CD8-positive, alpha-beta memory T cell (primary cell): Measurements from ENCODE around the gene CAMK1D. TPM values are rescaled to one million over a fixed set of nuclear protein-coding genes. Genes with fewer than 3 reads are reported as not detected.
A peak's percentile ranks its signal among the peaks of the same experiment; 100 is the strongest.

Experiments used
- CTCF ChIA-PET: fragments of 350-600 bp; sonication (Branson Sonifier 250); formaldehyde crosslinking; loops from one replicate; lab custom pipeline; 2021; ENCODE audit warnings: antibody characterized with exemption; lab: Charles Lee
- POLR2A ChIA-PET: fragments of 350-600 bp; sonication (Branson Sonifier 250); formaldehyde crosslinking; loops from one replicate; lab custom pipeline; 2021; ENCODE audit warnings: antibody characterized with exemption; lab: Charles Lee
- DNase-seq, 5 donors: peaks; one replicate each; pipeline versions ENCODE4 v3.0.0 to v3.0.0-alpha.2; 2020 to 2022; ENCODE audit warnings: mixed read lengths in 1 of 5
- H3K27ac ChIP-seq: one replicate; pipeline ENCODE4 v1.7.0; 2013; ENCODE audit warnings: low read depth, mild to moderate bottlenecking, low read length, moderate library complexity
- H3K27me3 ChIP-seq: 2 replicates; pipeline ENCODE4 v1.7.0; 2013; ENCODE audit warnings: low read length, mild to moderate bottlenecking; ENCODE audit not compliant: insufficient read depth, poor library complexity, severe bottlenecking
- H3K36me3 ChIP-seq: 2 replicates; pipeline ENCODE4 v1.7.0; 2013; ENCODE audit warnings: mild to moderate bottlenecking, low read length, moderate library complexity; ENCODE audit not compliant: insufficient read depth
- H3K4me1 ChIP-seq: 2 replicates; pipeline ENCODE4 v1.7.0; 2013; ENCODE audit warnings: mild to moderate bottlenecking, low read length, moderate library complexity; ENCODE audit not compliant: insufficient read depth
- H3K4me3 ChIP-seq: 2 replicates; pipeline ENCODE4 v1.7.0; 2013; ENCODE audit warnings: mild to moderate bottlenecking, low read length
- H3K9me3 ChIP-seq: 2 replicates; pipeline ENCODE4 v1.7.0; 2013; ENCODE audit warnings: mild to moderate bottlenecking, low read length
- H3K27ac Mint-ChIP-seq, 8 donors: one replicate each; pipeline ENCODE4 v1.8.0; 2020 to 2021; ENCODE audit warnings: mixed read lengths in 8 of 8, mild to moderate bottlenecking in 6 of 8, inconsistent platforms in 3 of 8, moderate library complexity in 3 of 8
- H3K27me3 Mint-ChIP-seq, 2 donors: one replicate each; pipeline ENCODE4 v1.8.0; 2020 to 2021; ENCODE audit warnings: mixed read lengths in 2 of 2, mild to moderate bottlenecking in 1 of 2, moderate library complexity in 1 of 2
- H3K36me3 Mint-ChIP-seq, 3 donors: one replicate each; pipeline ENCODE4 v1.8.0; 2020 to 2021; ENCODE audit warnings: mixed read lengths in 3 of 3, inconsistent platforms in 1 of 3, mild to moderate bottlenecking in 1 of 3
- H3K4me1 Mint-ChIP-seq, 3 donors: one replicate each; pipeline ENCODE4 v1.8.0; 2020 to 2021; ENCODE audit warnings: mixed read lengths in 3 of 3, inconsistent platforms in 1 of 3, mild to moderate bottlenecking in 1 of 3
- H3K4me3 Mint-ChIP-seq, 7 donors: one replicate each; pipeline ENCODE4 v1.8.0; 2020 to 2021; ENCODE audit warnings: mixed read lengths in 7 of 7, mild to moderate bottlenecking in 6 of 7, moderate library complexity in 4 of 7, inconsistent platforms in 2 of 7
- H3K9me3 Mint-ChIP-seq, 5 donors: one replicate each; pipeline ENCODE4 v1.8.0; 2020 to 2022; ENCODE audit warnings: mixed read lengths in 5 of 5, mild to moderate bottlenecking in 3 of 5, moderate library complexity in 2 of 5, inconsistent platforms in 1 of 5
- polyA plus RNA-seq: library from polyadenylated mRNA; unstranded; fragments of 300-500 nt; fragmentation: Illumina TruSeq; gene quantifications from one replicate; pipeline ENCODE4 v1.2.3, GENCODE V29; 2021
- total RNA-seq, 2 experiments: library from RNA; stranded (reverse); gene quantifications; one replicate each; pipeline ENCODE4 v1.2.3, GENCODE V29; 2021

Gene CAMK1D
- total and polyA plus RNA-seq, 3 experiments from 2014 or later: 8.9 to 15.1 (median 10.0) TPM

DNA sequence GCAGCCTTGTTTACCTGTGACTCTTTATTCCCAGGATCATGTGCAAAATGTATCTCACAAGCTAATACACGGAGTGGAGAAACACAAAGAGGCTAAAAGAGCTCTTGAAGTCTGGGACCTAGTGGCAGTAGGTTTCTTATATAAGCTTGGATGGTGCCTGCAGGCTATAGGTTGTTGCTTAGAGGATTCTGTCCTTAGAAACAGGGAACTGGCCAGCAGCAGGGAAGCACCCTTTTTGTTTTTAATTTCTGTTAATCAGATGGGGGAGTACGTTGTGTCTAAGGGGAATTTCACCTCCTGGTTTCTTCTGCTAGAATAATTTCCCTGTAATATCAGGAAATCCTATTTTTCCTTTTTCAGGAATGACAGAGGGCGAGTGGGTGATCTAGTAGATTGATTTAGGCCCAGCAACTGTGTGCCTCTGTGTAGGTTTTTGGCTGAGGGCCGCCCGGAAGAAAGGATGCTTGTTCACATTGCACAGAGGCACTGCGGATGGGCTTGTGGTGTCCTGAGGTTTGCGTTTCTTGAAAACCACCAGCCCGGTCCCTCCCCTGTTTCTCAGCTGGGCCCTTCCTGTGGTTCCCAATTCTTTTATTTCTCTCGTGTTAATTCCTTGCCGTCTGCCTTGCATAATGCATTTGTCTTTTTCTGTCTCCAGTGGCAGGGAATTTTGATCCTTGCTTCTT lies 158.0 kb downstream of the CAMK1D start:
- peaks cover 10% of the 10 kb centered on the region for H3K4me1 ChIP-seq
- no peaks in the 10 kb centered on the region for H3K36me3 ChIP-seq
- peak overlapping the region in 3 of 8 donors; percentile 10 to 88 (median 82) for H3K27ac Mint-ChIP-seq
- H3K9me3 ChIP-seq: no peaks in the 10 kb centered on the region
- ChIA-PET CTCF (interaction anchor here (0.5 to 1.6 kb wide), 2 partner anchors 9 to 1558 kb away, joined by 3 read pairs; no protein-coding TSS in a partner anchor), POLR2A (no interaction called here)
- H3K36me3 Mint-ChIP-seq: peaks cover 0 to 2% (median 2%) of the 10 kb centered on the region in 3 donors
- no peaks in the 10 kb centered on the region for H3K27me3 ChIP-seq
- no peak for DNase-seq
- peak overlapping the region in 4 of 7 donors; percentile 0 to 68 (median 30) for H3K4me3 Mint-ChIP-seq
- H3K4me1 Mint-ChIP-seq: peaks cover 40 to 56% (median 47%) of the 10 kb centered on the region in 3 donors
- no peak overlapping the region for H3K4me3 ChIP-seq
- H3K27ac ChIP-seq: no peak overlapping the region
- peaks cover 0 to 1% (median 0%) of the 10 kb centered on the region in 5 donors for H3K9me3 Mint-ChIP-seq
- H3K27me3 Mint-ChIP-seq: no peaks in the 10 kb centered on the region

DNA sequence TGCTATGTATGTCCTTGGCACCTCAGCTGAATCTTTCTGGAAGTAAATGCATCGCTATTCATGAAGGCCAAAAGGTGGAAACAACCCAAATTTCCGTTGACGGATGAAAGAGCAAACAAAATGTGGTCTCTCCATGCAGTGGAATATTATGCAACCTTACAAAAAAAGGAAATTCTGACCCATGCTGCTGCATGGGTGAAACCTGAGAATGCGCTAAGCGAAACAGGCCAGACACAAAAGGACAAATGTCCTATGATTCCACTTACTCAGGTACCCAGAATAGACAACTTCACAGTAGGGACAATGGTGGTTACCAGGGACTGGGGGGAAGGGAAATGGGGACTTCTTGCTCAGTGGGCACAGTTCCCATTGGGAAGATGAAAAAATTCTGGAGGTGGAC lies 158.8 kb downstream of the CAMK1D start:
- no peaks in the 10 kb centered on the region for H3K27me3 ChIP-seq
- no peaks in the 10 kb centered on the region for H3K27me3 Mint-ChIP-seq
- DNase-seq: no peak
- H3K27ac Mint-ChIP-seq: peak overlapping the region in 2 of 8 donors; percentile 12 to 36
- peaks cover 10% of the 10 kb centered on the region for H3K4me1 ChIP-seq
- H3K4me3 Mint-ChIP-seq: no peak overlapping the region
- H3K9me3 ChIP-seq: no peaks in the 10 kb centered on the region
- ChIA-PET POLR2A (no interaction called here), CTCF (no interaction called here)
- H3K36me3 Mint-ChIP-seq: peaks cover 0 to 2% (median 2%) of the 10 kb centered on the region in 3 donors
- no peaks in the 10 kb centered on the region for H3K36me3 ChIP-seq
- peaks cover 0 to 1% (median 0%) of the 10 kb centered on the region in 5 donors for H3K9me3 Mint-ChIP-seq
- H3K4me1 Mint-ChIP-seq: peaks cover 38 to 57% (median 49%) of the 10 kb centered on the region in 3 donors
- H3K4me3 ChIP-seq: no peak overlapping the region
- H3K27ac ChIP-seq: no peak overlapping the region

DNA sequence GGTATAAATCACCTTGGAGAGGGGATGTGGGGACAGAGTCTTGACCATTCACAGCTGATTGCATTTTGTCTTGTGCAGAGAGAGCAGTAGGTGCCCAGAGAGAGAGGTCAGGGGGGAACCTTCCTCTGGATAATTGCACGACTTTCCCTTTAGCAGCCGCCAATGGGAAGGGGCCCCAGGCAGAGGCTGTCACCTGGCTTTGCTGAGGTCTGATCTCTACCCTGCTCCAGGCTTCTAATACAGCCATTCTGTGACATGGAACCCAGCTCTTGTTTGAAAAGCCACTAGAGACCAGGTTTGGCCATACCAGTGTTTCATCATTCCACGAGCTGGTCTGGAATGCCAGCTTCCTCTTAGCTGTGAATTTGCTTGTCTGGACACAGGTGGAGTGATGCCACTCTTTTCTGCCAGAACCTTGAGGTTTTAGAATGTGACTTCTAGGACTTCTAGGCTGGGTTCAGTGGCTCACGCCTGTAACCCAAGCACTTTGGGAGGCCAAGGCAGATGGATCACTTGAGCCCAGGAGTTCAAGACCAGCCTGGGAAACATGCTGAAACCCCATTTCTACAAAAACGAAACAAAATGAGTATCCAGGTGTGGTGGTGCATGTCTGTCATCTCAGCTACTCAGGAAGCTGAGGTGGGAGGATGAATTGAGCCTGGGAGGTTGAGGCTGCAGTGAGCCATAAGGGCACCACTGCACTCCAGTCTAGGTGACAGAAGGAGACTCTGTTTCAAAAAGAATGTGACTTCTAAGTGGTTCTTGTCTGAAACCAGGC lies 159.9 kb downstream of the CAMK1D start:
- Mint-ChIP-seq H3K4me1 (peaks cover 44 to 65% (median 58%) of the 10 kb centered on the region in 3 donors), H3K9me3 (peaks cover 0 to 1% (median 0%) of the 10 kb centered on the region in 5 donors), H3K27ac (no peak overlapping the region), H3K36me3 (peaks cover 0 to 2% (median 2%) of the 10 kb centered on the region in 3 donors), H3K4me3 (no peak overlapping the region), H3K27me3 (no peaks in the 10 kb centered on the region)
- H3K4me3 ChIP-seq: no peak overlapping the region
- H3K27ac ChIP-seq: no peak overlapping the region
- no peaks in the 10 kb centered on the region for H3K27me3 ChIP-seq
- ChIA-PET CTCF (no interaction called here), POLR2A (no interaction called here)
- peaks cover 10% of the 10 kb centered on the region for H3K4me1 ChIP-seq
- DNase-seq: no peak
- no peaks in the 10 kb centered on the region for H3K9me3 ChIP-seq
- no peaks in the 10 kb centered on the region for H3K36me3 ChIP-seq

DNA sequence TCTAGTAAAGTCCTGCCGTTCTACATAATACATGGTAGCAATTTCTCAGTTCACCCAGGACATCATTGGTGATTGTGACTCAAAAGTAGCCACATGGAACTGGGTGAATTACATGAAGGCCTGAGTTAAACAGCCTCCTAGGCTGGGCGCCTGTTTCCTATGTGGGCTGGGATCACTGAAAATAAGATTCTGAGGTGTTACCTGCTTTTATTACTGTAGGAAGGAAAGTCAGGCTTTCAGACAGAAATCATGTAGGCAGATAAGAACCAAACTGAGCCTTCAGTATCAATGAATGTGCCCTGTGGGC lies 160.4 kb downstream of the CAMK1D start:
- H3K36me3 Mint-ChIP-seq: peaks cover 0 to 2% (median 2%) of the 10 kb centered on the region in 3 donors

DNA sequence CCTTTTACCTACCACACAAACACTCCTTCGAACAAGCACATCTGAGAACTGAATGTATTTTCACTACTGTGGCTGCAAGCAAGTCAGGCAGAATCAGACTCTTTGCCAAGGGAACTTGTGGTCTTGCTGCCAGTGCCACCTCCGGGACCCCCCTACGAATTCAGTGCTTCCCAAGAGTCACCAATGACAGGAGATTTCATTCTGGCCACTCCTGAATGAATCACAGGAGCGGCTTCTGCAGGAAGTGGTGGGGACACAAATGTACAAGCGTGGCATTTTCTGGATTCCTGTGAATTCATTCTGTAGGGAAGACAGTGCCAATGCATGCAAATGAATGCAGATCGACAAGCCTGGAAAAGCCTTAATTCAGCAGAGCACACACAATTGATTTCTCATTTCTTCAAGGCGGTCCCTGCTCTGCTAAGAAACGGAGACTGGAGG lies 161.2 kb downstream of the CAMK1D start:
- no peaks in the 10 kb centered on the region for H3K9me3 ChIP-seq
- peaks cover 10% of the 10 kb centered on the region for H3K4me1 ChIP-seq
- ChIA-PET POLR2A (no interaction called here), CTCF (no interaction called here)
- no peak overlapping the region for H3K4me3 Mint-ChIP-seq
- H3K4me1 Mint-ChIP-seq: peaks cover 43 to 64% (median 52%) of the 10 kb centered on the region in 3 donors
- H3K27me3 Mint-ChIP-seq: no peaks in the 10 kb centered on the region
- H3K36me3 ChIP-seq: no peaks in the 10 kb centered on the region
- no peak for DNase-seq
- H3K36me3 Mint-ChIP-seq: peaks cover 0 to 2% (median 2%) of the 10 kb centered on the region in 3 donors
- peak overlapping the region in 1 of 8 donors; percentile 66 for H3K27ac Mint-ChIP-seq
- no peak overlapping the region for H3K4me3 ChIP-seq
- H3K9me3 Mint-ChIP-seq: peaks cover 0 to 1% (median 0%) of the 10 kb centered on the region in 5 donors
- H3K27me3 ChIP-seq: no peaks in the 10 kb centered on the region
- no peak overlapping the region for H3K27ac ChIP-seq

More for the DNA sequence above, 160.4 kb downstream of the CAMK1D start:
- no peaks in the 10 kb centered on the region for H3K27me3 ChIP-seq
- Mint-ChIP-seq H3K9me3 (peaks cover 0 to 1% (median 0%) of the 10 kb centered on the region in 5 donors), H3K4me3 (no peak overlapping the region), H3K4me1 (peaks cover 47 to 68% (median 60%) of the 10 kb centered on the region in 3 donors), H3K27ac (peak overlapping the region in 2 of 8 donors; percentile 58 to 66), H3K27me3 (no peaks in the 10 kb centered on the region)
- no peak overlapping the region for H3K27ac ChIP-seq
- no peaks in the 10 kb centered on the region for H3K36me3 ChIP-seq
- no peak overlapping the region for H3K4me3 ChIP-seq
- DNase-seq: no peak
- peaks cover 10% of the 10 kb centered on the region for H3K4me1 ChIP-seq
- H3K9me3 ChIP-seq: no peaks in the 10 kb centered on the region
- ChIA-PET CTCF (no interaction called here), POLR2A (no interaction called here)

DNA sequence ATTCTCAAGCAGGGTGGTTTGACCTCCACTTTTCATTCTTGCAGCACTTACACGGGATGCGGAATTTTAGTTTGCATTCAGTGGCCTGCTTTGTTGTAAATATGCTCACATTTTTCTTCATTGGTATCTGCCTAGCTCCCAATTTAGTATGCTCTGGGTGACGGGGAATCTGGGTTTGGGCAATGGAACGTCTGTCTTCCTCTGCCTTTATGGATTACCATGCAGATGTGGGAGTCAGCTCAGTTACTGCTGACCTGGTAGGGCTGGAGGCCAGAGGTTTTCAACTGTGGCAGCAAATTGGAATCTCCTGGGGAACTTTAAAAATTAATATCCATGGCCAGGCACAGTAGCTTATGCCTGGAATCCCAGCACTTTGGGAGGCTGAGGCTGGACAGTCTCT lies 161.6 kb downstream of the CAMK1D start:
- H3K4me1 Mint-ChIP-seq: peaks cover 40 to 59% (median 51%) of the 10 kb centered on the region in 3 donors
- peaks cover 0 to 2% (median 2%) of the 10 kb centered on the region in 3 donors for H3K36me3 Mint-ChIP-seq
- Histone ChIP-seq H3K27ac (no peak overlapping the region), H3K4me1 (peaks cover 10% of the 10 kb centered on the region), H3K36me3 (no peaks in the 10 kb centered on the region), H3K9me3 (no peaks in the 10 kb centered on the region), H3K4me3 (no peak overlapping the region), H3K27me3 (no peaks in the 10 kb centered on the region)
- H3K27me3 Mint-ChIP-seq: no peaks in the 10 kb centered on the region
- H3K9me3 Mint-ChIP-seq: peaks cover 0 to 1% (median 0%) of the 10 kb centered on the region in 5 donors
- CTCF ChIA-PET: no interaction called here
- POLR2A ChIA-PET: no interaction called here
- no peak for DNase-seq
- peak overlapping the region in 1 of 8 donors; percentile 9 for H3K27ac Mint-ChIP-seq
- H3K4me3 Mint-ChIP-seq: no peak overlapping the region

DNA sequence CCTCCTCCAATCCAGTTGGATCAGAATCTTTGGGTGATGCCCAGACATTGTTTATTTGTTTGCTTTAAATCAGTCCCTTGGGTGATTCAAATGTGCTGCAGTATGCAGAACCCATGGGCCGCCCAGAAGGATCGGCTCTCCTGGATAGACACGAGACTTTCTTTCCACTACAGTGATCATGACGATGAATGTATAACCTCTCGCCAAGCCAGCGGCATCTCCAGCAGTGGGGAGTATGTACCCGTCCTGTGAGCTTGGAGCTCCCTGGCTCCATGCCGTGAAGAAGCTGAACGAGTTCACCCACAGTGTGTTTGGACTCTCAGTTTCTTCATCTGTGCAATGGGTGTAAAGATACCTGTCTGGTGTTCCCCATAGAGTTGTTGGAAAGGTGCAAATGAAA lies 162.3 kb downstream of the CAMK1D start:
- Mint-ChIP-seq H3K9me3 (peaks cover 0 to 1% (median 0%) of the 10 kb centered on the region in 5 donors), H3K36me3 (peaks cover 0 to 2% (median 2%) of the 10 kb centered on the region in 3 donors), H3K27me3 (no peaks in the 10 kb centered on the region), H3K4me1 (peaks cover 40 to 63% (median 58%) of the 10 kb centered on the region in 3 donors), H3K4me3 (no peak overlapping the region), H3K27ac (peak overlapping the region in 1 of 8 donors; percentile 61)
- Histone ChIP-seq H3K27ac (no peak overlapping the region), H3K4me3 (no peak overlapping the region), H3K9me3 (no peaks in the 10 kb centered on the region), H3K4me1 (peaks cover 10% of the 10 kb centered on the region), H3K36me3 (no peaks in the 10 kb centered on the region), H3K27me3 (no peaks in the 10 kb centered on the region)
- ChIA-PET CTCF (no interaction called here), POLR2A (no interaction called here)
- DNase-seq: no peak
